CD4-positive, alpha-beta T cell treated with Interferon gamma for 1 hour (primary cell): ENCODE results near the gene ENG.
A peak's percentile ranks its signal among the peaks of the same experiment; 100 is the strongest.
"Not testable (repeated sequence)": the region's sequence is repeated elsewhere in the genome, so short reads cannot be mapped to it uniquely, and the experiment has no call there.

Experiments used
- DNase-seq: peaks from one replicate; pipeline ENCODE4 v3.0.0-alpha.2; 2020

The ENG gene

DNA sequence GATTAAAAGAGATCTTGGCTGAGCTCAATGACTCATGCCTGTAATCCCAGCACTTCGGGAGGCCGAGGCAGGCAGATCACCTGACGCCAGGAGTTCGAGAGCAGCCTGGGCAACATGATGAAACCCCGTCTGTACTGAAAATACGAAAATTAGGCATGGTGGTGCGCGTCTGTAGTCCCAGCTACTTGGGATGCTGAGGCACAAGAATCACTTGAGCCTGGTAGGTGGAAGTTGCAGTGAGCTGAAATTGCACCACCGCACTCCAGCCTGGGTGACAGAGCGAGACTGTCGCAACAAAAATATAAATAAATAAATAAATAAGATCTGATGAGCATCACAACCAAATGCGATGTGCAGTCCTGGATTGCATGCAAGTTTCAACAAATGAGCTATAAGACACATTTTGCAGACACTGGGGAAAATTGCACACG is 8.7 kb upstream of the ENG start:
- DNase-seq: peak; percentile 33

DNA sequence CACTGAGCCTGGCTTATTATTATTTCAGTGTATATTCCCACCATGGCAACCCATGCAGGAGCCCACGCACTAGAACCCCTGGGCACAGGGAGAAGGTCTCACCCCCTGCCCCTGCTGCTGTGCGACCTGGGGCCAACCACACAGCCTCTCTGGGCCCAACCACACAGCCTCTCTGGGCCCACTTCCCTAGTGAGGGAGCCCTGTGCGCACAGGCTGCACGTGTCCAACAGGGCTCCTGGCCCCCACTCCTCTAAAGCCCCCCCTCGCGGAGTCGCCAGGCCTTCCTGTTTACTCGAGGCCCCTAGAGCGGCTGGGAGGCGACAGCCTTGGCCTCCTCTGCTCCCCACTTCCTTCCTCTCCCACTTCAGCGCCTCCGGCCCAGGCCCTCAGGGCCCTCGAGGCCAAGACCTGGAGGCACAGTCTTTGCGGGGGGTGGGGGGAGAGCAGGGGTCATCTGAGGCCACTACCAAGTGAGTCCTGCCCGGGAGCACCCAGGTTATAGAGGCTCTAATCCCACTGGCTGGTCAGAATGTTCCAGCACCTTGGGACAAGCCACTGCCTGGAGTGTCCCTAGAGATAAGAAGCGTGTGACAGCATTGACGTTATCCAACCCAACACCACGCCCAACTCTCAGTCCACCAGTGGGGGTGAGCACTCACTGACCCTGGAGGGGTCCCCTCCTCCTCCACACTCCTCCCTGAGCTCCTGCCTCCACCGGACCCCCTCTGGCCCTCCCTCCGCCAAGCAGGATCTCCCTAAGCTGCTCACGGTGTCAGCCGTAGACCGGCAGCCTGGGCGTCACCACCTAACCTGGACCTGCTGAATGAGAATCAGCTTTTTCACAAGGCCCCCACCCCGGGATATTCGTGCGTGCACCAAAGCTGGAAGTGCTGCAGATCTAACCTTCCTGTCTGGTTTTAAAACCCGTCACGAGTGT is 7.9 kb upstream of the ENG start:
- DNase-seq: peak; percentile 80

DNA sequence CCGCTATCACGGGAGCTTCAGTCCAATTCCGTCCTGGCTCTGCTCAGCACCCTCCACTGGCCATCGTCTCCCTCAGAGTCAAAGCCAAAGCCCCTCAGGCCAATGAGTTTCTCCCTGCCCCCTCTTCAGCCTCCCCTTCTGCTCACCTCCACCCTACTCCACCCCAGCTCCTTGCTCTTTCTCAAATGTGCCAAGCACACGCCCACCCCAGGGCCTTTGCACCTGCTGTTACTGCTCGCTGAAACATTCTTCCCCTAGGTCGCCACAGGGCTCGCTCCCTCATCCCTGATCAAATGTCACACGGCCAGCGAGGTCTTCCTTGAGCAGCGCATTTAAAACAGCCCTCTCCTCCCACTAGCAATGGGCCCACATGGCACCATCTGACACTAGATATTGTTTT is 6.3 kb upstream of the ENG start:
- no peak for DNase-seq

DNA sequence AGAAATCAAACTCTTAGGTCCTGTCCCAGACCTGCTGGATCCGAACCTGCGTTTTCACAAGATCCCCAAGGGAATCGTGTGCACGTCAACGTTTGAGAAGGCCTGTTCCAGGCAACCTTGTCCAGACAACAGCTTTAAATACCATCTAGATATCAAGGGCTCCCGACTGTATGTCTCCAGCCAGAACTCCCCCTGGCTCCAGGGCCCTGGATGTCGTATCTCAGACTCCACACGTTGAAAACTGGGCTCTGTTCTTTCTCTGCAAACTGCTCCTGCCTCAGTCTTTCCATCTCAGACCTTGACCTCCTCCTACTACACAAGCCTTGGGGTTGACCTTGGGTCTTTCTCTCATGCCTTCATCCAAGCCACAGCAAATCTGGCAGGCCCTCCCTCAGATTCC is 5.8 kb upstream of the ENG start:
- no peak for DNase-seq

DNA sequence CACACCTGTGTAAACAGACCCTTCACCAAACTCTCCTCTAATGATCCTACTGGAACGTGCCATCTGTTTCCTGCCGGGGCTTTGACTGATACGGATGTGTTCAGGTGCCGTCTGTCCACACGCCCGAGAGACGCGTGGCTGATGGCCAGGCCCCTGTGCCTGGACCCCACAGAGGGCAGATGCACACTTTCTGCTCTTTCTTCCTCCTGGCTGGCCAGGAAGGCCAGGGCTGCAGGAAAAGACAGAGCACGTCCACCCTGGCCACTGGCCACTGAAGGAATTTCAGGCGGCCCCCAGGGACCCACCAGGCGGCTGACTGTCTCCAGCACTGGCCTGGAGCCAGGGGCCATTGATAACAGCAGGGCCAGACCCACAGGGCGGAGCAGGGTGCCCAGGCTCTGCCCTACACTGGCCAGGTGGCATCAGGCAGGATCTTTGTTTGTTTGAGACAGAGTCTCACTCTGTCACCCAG is 3.6 kb upstream of the ENG start:
- no peak for DNase-seq

DNA sequence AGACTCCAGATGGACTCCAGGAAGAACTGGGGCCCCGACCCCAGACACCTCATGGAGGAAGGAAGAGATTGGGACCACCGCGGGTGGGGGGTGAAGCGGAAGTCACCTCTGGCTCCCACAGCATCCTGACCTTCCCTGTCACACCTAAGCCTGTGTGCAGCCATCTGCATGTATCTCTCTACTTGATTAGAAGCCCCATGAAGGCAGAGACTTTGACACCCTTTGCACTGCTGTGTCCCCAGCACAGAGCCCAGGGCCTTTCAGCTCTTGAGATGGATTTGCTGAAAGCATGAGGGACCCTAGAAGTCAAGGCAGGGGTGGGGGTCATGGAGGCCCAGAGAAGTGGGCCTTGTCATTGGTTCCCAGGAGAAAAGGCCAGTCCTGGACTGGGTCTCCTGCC is 2.8 kb upstream of the ENG start:
- no peak for DNase-seq

DNA sequence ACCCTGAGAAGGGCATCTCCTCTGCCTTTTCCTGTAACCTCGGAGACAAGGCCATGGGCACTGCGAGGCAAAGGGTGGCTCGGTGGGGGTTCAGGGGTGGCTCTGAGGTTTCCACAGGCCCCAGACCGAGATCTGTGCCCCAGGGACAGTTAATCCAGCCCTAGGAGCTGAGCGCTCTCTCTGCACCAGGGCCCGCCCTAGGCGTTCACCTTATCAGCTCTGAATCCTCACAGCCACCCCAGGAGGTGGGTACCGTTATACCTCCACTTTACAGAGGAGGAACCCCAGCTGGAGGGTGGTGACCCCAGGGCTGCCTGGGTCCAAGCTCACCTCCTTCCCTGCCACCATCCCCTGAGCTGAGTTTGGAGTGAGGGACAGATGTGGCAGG is 2.3 kb upstream of the ENG start:
- DNase-seq: no peak

DNA sequence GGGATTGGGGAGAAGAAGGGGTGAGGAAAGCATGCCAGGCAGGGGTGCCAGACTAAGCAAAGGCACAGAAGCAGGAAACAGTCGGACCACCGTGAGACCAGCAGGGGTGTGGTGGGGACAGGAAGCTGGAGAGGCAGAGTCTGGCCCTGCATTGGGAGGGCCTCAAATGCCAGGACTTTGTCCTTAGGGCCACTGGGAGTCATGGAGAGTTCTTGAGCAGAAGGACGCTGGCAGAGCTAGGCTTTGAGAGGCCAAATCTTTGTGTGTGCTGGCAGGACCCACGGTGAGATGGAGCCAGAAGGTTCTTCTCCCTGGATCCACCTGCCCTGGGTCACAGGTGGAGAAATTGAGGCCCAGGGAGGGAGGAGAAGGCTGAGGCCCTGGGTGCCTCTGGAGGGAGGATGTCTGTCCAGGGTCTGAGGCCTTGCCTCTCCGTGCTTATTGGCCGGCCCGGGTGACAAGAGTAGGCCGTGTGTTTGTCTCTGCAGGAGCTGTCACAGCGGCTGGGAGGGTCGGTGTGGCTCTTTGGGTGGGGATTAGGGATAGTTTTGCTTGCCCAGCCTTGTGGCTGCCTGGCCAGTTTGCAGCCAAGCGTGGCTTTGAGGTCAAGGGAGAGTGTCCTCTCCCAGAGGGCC is 1.8 kb upstream of the ENG start:
- DNase-seq: no peak

DNA sequence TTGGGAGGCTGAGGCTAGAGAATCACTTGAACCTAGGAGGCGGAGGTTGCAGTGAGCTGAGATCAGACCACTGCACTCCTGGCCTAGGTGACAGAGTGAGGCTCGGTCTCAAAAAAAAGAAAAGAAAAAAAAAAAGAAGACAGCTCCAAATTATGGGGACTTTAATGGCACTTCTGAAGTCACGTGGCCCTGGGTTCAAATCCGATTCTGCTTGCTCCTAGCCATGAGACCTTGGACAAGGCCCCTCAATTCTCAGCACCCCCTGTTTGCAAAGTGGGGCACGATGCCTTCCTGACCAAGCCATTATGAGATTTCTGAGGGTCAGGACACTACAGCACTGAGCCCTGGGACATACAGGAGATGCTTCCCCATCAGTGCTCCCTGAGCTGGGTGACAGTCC is 1.1 kb upstream of the ENG start:
- no peak for DNase-seq

DNA sequence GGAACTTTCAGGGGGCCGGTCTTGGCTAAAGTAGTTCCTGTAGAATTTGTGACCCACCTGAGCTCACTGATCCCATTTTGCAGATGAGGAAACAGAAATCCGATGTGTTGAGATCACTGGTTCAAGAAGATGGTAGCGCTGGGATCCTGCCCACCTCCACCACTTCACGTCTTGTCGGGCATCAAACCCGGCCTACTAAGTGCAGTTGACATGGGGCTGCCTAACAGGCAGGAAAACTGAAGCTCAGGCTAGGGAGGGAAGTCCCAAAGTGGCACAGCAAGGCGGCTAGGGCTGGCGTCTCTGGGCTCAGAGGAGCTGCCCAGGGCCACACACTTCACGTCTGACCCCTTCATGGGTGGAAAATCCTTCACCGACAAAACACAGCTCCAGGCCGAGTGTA is 502 bp upstream of the ENG start:
- DNase-seq: no peak

DNA sequence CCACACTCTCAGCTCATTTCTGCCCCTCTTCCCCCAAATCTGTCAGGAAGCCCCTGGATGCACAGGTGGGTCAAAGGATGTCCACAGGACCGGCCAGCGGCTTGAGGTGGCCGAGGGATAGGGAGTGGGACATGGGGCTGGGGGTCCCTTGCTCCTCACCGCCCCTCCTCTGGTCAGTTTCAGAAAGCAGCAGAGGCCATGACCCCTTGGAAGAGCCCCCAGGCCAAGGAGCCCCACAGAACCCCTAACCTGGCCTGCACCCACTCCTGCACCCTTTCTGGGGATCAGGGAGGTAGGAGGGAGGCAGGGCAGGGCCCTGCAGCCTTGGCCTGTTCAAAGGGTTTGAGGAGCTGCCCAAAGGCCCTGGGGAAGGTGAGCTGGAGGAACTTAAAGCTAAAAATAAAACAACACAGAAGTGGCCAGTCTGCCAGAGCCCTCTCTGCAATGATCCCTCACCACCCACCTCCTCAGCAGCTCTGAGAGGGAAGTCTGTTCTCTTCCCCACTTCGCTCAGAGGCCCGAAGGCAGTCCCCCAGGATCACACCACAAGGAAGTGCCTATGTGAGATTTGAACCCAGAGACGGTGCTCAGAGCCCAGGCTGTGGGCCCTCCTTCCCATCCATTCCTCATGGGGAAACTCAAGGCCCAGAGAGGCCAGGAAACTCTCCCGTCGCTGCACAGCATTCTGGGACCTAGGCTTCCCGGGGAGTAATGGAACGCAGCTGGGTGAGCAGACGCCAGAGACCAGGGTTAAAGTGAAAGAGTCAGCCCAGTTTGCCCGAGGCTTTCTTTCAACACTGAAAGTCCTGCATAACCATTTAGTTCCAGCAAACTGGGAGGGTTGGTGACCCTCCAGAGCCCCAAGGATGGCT is 910 bp downstream of the ENG start:
- no peak for DNase-seq

DNA sequence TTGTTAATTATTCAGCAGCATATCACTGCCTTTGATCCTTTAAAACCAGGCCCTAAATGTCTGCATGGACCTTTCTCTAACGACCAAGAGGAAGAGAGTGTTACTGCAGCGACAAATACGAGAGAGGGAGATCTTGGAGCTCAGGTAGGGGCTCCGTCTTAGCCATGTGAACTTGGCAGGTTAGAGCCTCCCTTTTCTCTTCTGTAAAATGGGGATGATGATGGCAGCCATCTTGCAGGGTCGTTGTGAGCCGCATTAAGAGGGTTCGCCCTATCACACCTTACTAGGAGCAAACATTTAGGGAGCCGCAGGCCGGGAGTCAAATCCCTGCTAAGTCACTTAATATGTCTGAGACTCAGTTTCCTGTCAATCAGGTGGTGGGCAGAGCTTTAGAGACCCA is 1.6 kb downstream of the ENG start:
- DNase-seq: no peak

DNA sequence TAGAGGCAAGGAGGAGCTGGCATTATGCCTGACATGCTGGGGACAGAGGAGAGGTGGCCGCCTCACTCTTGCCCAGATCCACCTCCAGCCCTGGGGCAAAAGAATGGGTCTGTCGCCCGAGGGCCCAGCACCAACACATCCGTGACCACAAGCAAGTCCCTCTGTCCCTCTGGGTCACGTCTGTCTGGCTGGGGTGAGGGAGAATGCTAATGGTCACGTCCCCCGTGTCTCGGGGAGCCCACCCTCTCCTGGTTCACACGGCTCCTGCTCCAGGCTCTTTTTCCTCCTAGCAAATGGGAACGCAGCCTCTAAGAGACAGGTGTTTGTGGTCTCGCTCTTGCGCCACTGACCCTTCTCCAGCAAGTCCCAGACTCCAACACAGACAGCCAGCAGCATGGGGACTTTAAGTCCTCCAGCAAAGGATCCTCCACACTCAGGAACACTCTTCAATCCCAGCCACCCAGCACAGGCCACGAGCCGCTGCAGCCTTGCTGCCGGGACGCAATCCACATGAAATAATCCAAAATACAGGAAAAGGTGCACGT is 4.1 kb downstream of the ENG start:
- no peak for DNase-seq

DNA sequence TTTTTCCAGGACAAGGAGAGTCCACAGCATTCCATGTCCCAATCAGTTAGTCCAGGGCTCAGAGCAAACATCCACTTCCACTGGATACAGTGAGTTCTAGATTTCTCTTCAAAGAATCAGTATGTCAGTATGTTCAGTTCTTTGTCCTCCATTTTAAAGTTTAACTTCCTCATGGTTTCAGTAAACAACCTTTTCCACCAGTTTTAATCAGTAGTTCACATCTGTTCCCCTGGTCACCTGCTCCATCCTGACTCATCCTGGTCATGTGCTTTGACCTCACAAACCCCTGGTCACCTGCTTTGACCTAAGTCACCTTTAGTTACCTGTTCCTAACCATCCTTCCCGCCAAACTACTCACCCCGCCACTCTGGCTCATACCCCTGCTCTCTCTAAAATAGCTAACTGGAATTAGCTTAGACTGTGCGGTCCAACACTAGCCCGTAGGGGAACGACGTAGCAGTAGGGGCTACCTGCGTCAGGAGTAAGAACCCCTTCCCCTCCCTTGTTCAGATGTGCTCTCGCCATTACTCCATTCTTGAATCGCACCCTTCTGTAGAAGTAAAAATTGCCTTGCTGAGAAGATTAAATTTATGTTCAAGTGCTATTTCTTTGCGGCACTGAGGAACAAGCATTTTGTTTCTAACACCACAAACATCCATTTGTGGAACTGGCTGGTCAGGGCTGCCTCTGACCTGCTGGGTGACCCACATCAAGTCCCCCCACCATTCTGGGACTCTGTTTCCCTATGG is 5.5 kb downstream of the ENG start:
- DNase-seq: no peak

DNA sequence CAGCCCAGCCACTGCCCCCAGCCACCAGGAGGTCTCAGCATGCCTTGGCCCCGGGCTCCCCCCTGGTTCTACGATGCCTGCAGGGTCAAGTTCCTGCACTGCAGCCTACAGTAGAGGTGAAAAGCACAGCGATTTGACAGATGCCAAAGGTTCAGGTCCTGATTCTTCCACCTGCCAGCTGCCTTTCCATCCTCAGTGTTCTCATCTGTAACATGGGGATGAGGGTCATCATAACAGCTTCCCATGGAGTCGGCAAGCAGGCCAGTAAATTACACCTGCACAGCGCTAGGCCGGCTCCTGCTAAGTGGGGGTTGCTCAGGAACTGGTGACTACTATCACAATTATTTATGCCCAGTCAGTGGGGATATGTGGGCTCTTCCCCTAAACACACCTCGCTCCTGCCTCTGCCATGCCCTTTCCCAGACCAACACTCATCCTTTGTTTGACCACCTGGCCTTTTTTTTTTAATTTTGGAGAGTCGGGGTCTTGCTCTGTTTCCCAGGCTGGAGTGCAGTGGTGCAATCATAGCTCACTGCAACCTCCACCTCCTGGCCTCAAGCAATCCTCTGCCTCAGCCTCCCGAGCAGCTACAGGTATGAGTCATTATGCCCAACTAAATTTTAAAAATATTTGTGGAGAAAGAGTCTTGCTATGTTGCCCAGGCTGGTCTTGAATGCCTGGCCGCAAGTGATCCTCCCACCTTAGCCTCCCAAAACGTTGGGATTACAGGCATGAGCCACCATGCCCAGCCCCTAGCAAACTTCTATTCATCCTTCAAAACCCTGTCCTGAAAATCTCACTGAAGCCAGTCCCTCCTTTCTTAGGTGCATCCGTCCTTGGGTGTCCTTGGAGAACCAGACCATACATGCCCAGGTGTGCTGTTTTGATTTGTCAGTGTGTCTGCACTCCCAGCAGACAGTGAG is 6.4 kb downstream of the ENG start:
- DNase-seq: no peak

DNA sequence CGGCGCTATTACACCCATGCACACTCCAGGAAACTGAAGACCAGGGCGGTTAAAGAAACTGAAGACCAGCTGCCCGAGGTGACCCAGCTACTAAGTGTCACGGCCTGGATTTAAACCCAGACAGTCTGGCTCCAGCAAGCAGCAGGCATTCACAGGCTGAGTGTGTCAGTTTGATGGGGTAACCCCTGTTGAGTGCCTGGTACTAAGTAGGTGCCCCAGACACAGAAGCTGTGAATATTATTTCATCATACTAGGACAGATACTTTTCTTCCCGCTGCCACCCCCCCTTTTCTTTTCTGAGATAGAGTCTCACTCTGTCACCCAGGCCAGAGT is 7.3 kb downstream of the ENG start:
- DNase-seq: no peak

DNA sequence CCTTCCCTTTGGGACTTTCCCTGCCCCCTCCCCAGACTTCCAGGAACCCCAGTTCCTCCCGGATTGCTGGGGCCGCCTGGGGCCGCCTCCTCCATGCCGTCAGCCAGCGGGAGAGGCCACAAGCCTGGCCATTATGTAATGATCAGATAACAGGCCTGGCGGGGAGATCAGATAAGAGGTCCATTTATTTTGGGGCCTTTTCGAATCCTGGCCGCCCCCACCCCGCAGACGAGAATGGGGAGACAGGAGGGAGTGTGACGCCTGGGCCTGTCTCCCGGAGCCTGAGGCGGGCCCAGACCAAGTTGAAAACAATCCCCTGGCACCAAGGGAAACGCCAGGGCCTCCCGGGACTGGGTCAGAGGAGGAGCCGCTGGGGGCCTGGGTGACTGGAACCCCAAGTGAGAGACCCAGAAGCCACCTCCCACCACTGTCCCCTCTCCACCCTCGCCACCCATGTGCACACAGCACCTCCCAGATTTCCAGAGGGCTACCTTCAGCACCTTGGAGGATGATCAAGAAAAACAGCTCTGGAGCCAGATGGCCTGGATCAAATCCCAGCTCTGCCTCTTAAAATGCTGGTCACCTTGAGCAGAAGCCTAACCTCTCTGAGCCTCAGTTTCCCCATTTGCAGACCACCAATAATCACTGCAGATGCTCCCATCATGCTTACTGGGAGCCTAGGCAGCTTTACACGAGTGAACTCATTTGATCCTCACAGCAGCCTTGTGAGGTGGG is 7.8 kb downstream of the ENG start:
- no peak for DNase-seq

DNA sequence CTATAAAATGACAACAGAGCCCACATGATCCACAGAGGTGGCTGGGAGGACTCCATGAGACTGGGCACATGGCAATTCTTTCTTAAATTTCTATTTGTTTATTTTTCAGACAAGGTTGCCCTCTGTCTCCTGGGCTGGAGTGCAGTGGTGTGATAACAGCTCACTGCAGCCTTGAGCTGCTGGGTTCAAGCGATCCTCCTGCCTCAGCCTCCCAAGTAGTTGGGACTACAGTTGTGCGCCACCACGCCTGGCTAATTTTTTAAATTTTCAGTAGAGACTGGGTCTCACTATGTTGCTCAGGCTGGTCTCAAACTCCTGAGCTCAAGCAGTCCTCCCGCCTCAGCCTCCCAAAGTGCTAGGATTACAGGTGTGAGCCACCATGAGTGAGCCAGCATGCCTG is 8.8 kb downstream of the ENG start:
- DNase-seq: not testable (repeated sequence)

DNA sequence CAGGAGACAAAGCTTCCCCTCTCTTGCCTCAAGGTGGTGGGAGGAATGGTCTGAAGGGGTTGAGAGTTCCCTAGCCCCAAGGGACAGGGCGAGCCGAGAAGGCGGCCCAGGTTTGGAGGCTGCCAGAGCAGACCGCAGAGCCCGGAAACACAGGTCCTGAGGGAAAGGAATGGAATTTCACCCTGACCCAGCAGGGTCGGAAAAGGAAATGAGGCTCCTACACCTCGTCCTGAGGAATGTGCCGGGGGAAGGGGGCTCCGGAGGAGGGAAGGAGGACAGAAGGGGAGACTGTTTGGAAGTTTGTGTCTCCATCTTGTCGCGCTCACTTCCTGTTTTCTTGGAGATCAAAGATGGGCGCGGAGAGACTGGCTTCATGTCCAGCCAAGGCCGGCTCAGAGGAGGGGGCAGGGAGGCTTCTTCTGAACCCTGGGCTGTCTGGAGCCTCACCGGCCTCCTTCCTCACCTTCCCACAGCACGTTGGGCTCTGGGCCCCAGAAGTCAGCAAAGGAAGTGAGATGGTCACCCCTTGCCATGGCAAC is 9.6 kb downstream of the ENG start:
- no peak for DNase-seq

DNA sequence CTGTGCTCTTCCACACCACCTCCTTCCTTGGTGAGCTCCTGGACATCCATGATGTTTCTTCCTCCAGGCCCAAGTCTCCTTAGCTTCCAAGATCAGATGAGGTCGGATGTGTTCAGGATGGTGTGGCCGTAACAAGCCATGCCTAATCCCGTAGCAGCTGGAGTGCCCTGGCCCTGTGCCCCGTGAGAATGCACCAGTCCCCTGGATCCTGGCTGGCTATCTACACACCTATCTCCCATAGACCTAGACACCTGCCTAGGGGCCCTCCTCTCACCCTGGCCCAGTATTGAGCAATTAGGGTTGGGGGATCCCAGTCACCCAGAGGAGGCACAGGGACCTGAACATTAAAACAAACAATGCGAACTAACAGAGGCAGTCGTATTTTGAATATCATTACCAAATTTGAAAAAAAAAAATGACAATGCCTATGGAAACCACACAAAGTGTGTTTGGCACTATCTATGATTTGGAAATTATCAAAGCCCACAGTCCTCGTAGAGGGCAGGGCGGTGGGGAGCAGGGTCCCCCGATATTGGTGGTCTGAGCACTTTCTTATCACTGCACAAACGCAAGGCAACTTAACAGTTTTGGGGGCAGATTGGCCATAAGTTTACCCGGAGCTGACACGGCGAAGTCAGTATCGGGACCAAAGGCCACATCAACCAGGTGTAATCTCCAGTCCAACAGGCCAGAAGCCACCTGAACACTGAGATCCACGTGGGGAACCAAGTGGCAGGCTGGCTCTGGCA is 13.2 kb downstream of the ENG start:
- DNase-seq: no peak
